ENCODE measurements around the gene RPL7A. TPM values are rescaled to one million over a fixed set of nuclear protein-coding genes. Genes with fewer than 3 reads are reported as not detected.

Gene RPL7A
- total RNA-seq, 3 donors from 2014 or later, result 2,020 to 2,813 (median 2,212) TPM

DNA sequence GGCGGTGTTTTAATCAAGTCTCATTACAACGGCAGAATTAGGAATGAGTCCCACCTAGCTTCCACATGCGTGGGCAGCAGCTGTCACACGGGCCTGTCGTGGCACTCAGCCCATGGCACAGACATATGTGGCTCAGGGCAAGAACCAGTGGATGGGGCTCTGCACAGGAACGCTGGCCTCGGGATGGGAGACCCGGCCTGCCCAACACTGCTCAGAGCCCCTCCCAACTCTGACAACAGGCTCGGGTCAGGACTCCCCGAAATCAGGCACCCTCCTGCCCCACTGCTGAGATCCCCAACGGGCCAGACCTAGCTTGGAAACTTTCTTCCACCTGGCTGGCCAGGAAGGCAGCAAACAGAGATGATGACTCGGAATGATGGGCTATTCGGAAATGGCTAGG, 7.1 kb upstream of the RPL7A start:
- intact Hi-C loops (cut with DNase I; ENCODE audit: low total_unique reads), result no loop called here
- no peaks in the 10 kb centered on the region for H3K9me3 ChIP-seq
- peaks cover 5% of the 10 kb centered on the region for H3K36me3 ChIP-seq
- DNase-seq (ENCODE audit: low spot score in 2 of 2), result no peak
- no peaks in the 10 kb centered on the region for H3K4me1 ChIP-seq
- H3K4me3 ChIP-seq, result no peak overlapping the region
- no peaks in the 10 kb centered on the region for H3K27me3 ChIP-seq
- H3K27ac ChIP-seq, result no peak overlapping the region
- TF ChIP-seq POLR2A (IDR thresholded peaks at IDR 0.05), result no peak
- TF ChIP-seq, protein P1, sequence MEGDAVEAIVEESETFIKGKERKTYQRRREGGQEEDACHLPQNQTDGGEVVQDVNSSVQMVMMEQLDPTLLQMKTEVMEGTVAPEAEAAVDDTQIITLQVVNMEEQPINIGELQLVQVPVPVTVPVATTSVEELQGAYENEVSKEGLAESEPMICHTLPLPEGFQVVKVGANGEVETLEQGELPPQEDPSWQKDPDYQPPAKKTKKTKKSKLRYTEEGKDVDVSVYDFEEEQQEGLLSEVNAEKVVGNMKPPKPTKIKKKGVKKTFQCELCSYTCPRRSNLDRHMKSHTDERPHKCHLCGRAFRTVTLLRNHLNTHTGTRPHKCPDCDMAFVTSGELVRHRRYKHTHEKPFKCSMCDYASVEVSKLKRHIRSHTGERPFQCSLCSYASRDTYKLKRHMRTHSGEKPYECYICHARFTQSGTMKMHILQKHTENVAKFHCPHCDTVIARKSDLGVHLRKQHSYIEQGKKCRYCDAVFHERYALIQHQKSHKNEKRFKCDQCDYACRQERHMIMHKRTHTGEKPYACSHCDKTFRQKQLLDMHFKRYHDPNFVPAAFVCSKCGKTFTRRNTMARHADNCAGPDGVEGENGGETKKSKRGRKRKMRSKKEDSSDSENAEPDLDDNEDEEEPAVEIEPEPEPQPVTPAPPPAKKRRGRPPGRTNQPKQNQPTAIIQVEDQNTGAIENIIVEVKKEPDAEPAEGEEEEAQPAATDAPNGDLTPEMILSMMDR (IDR thresholded peaks at IDR 0.05), result no peak
- TF ChIP-seq POLR2AphosphoS5 (IDR thresholded peaks at IDR 0.05), result no peak

DNA sequence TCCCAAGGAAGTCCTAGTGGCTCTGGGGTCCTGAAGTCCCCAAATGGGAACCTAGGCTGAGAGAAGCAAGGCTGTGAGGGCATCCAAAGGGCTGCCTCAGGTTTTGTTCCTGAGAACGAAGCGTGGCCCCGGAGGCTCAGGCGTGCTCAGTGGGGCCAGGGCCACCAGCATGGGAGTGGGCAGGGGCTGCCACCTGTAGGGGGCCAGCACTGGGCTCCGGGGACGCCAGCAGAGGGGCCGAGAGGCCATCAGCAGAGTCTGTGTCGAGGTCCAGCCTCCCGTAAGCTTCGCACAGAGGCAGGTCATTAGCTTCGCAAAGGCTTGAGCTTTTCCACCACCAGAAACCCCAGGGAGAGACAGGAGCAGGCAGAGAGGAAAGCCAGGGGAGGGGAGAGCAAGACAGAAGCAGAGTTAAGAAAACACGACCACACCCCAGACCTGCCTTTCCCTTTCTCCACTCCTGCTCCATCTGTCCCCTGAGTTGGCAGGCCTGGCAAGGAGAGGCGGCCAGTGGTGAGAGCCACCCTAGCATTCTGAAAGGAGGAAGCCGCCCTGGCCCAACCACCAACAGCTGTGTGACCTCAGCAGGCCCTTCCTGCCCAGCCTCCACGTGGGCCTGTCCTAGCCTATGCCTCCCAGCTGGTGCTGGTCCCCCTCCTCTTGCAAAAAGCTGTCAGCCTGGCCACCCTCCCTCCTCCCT, 6.5 kb upstream of the RPL7A start:
- Histone ChIP-seq H3K4me1 (peaks cover 0 to 6% of the 10 kb centered on the region in 2 donors), H3K36me3 (peaks cover 5% of the 10 kb centered on the region), H3K27ac (no peak overlapping the region), H3K9me3 (no peaks in the 10 kb centered on the region), H3K4me3 (no peak overlapping the region), H3K27me3 (no peaks in the 10 kb centered on the region)
- intact Hi-C loops (cut with DNase I; ENCODE audit: low total_unique reads), result no loop called here
- no peak for DNase-seq (ENCODE audit: low spot score in 2 of 2)
- TF ChIP-seq POLR2AphosphoS5 (IDR thresholded peaks at IDR 0.05), result no peak
- TF ChIP-seq, protein P1 (IDR thresholded peaks at IDR 0.05), result no peak
- TF ChIP-seq POLR2A (IDR thresholded peaks at IDR 0.05), result no peak

GRCh38 chr9:133342069-133342406, 6.0 kb upstream of the RPL7A start:
- H3K27me3 ChIP-seq, result no peaks in the 10 kb centered on the region
- H3K27ac ChIP-seq, result no peak overlapping the region
- no peak for DNase-seq (ENCODE audit: low spot score in 2 of 2)
- H3K36me3 ChIP-seq, result peaks cover 5% of the 10 kb centered on the region
- no peak overlapping the region for H3K4me3 ChIP-seq
- TF ChIP-seq, protein P1 (IDR thresholded peaks at IDR 0.05), result no peak
- TF ChIP-seq POLR2AphosphoS5 (IDR thresholded peaks at IDR 0.05) (no peak), POLR2A (IDR thresholded peaks at IDR 0.05) (no peak)
- intact Hi-C loops (cut with DNase I; ENCODE audit: low total_unique reads), result no loop called here
- no peaks in the 10 kb centered on the region for H3K9me3 ChIP-seq
- H3K4me1 ChIP-seq, result peaks cover 0 to 9% of the 10 kb centered on the region in 2 donors

GRCh38 chr9:133342570-133342969, 5.4 kb upstream of the RPL7A start:
- intact Hi-C loops (cut with DNase I; ENCODE audit: low total_unique reads), result no loop called here
- TF ChIP-seq POLR2AphosphoS5 (IDR thresholded peaks at IDR 0.05), result no peak
- TF ChIP-seq POLR2A (IDR thresholded peaks at IDR 0.05), result no peak
- TF ChIP-seq, protein P1 (IDR thresholded peaks at IDR 0.05), result no peak
- peaks cover 0 to 9% of the 10 kb centered on the region in 2 donors for H3K4me1 ChIP-seq
- H3K27me3 ChIP-seq, result no peaks in the 10 kb centered on the region
- H3K27ac ChIP-seq, result no peak overlapping the region
- H3K9me3 ChIP-seq, result no peaks in the 10 kb centered on the region
- H3K4me3 ChIP-seq, result no peak overlapping the region
- DNase-seq (ENCODE audit: low spot score in 2 of 2), result no peak
- peaks cover 5% of the 10 kb centered on the region for H3K36me3 ChIP-seq

GRCh38 chr9:133344071-133344470, 3.9 kb upstream of the RPL7A start:
- no peaks in the 10 kb centered on the region for H3K27me3 ChIP-seq
- H3K9me3 ChIP-seq, result no peaks in the 10 kb centered on the region
- H3K27ac ChIP-seq, result no peak overlapping the region
- intact Hi-C loops (cut with DNase I; ENCODE audit: low total_unique reads), result no loop called here
- H3K36me3 ChIP-seq, result peaks cover 5% of the 10 kb centered on the region
- H3K4me1 ChIP-seq, result peaks cover 0 to 11% of the 10 kb centered on the region in 2 donors
- DNase-seq (ENCODE audit: low spot score in 2 of 2), result no peak
- H3K4me3 ChIP-seq, result no peak overlapping the region
- TF ChIP-seq POLR2AphosphoS5 (IDR thresholded peaks at IDR 0.05) (no peak), POLR2A (IDR thresholded peaks at IDR 0.05) (no peak)
- TF ChIP-seq, protein P1 (IDR thresholded peaks at IDR 0.05), result no peak
